ENCODE measurements around the gene PTER.

DNA sequence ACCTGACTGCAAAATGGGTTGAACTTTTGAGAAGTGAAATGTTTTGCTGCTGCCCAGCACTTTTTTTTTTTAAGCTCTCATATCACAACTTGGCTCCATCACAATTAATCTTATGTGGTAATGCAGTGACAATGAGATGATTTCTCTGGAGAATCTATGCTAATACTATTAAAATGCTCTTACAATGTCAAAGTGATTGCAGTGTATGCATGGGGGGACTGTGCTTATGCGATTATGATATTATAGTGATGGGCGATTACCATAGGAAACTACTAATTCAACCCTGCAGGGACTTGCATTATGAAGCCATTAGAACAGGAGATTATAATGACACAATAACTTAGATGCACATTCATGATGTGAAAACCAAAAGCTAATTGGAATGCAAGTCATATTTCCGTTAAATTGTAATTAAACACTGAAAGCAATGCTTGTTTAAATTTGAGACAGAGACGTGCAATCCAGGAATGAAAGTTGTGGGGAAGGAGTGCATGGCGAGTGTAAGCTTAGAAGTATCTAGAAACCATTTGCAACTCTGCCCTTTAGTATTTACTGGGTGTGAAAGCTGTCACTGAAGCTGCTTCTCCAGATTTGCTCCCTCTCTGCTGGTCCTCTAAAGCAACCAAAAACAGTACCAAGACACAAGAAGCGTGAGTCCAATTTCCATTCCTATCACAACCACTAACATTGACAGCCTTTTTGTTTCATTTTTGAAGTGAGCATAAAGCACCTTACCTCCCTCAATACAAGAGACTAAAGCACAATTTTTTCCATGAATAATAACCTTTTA, 21.6 kb downstream of the PTER start:
- no peak for TF ChIP-seq RAD21 (conservative IDR thresholded peaks at IDR 0.05 in 1 of 2, IDR thresholded peaks at IDR 0.05 in 1 of 2)
- TF ChIP-seq, protein P1, sequence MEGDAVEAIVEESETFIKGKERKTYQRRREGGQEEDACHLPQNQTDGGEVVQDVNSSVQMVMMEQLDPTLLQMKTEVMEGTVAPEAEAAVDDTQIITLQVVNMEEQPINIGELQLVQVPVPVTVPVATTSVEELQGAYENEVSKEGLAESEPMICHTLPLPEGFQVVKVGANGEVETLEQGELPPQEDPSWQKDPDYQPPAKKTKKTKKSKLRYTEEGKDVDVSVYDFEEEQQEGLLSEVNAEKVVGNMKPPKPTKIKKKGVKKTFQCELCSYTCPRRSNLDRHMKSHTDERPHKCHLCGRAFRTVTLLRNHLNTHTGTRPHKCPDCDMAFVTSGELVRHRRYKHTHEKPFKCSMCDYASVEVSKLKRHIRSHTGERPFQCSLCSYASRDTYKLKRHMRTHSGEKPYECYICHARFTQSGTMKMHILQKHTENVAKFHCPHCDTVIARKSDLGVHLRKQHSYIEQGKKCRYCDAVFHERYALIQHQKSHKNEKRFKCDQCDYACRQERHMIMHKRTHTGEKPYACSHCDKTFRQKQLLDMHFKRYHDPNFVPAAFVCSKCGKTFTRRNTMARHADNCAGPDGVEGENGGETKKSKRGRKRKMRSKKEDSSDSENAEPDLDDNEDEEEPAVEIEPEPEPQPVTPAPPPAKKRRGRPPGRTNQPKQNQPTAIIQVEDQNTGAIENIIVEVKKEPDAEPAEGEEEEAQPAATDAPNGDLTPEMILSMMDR (IDR thresholded peaks at IDR 0.05) = no peak
- no peak for TF ChIP-seq EP300 (IDR thresholded peaks at IDR 0.05)
- no peak for TF ChIP-seq POLR2A (IDR thresholded peaks at IDR 0.05; ENCODE audit: low read length)
- TF ChIP-seq HEYL (CRISPR knock-in tag; IDR thresholded peaks at IDR 0.05) = no peak
- no peak for TF ChIP-seq ZSCAN20 (CRISPR knock-in tag; IDR thresholded peaks at IDR 0.05)
- TF ChIP-seq, protein P2, sequence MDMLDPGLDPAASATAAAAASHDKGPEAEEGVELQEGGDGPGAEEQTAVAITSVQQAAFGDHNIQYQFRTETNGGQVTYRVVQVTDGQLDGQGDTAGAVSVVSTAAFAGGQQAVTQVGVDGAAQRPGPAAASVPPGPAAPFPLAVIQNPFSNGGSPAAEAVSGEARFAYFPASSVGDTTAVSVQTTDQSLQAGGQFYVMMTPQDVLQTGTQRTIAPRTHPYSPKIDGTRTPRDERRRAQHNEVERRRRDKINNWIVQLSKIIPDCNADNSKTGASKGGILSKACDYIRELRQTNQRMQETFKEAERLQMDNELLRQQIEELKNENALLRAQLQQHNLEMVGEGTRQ (IDR thresholded peaks at IDR 0.05) = no peak
- TF ChIP-seq RFX5 (IDR thresholded peaks at IDR 0.05) = no peak
- no peak for TF ChIP-seq CEBPB (IDR thresholded peaks at IDR 0.05)
- TF ChIP-seq, protein P3, sequence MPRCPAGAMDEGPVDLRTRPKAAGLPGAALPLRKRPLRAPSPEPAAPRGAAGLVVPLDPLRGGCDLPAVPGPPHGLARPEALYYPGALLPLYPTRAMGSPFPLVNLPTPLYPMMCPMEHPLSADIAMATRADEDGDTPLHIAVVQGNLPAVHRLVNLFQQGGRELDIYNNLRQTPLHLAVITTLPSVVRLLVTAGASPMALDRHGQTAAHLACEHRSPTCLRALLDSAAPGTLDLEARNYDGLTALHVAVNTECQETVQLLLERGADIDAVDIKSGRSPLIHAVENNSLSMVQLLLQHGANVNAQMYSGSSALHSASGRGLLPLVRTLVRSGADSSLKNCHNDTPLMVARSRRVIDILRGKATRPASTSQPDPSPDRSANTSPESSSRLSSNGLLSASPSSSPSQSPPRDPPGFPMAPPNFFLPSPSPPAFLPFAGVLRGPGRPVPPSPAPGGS (IDR thresholded peaks at IDR 0.05) = no peak
- TF ChIP-seq HDAC2 (IDR thresholded peaks at IDR 0.05) = no peak
- no peak for TF ChIP-seq CBX8 (IDR thresholded peaks at IDR 0.05)
- TF ChIP-seq ZFP36 (IDR thresholded peaks at IDR 0.05; ENCODE audit: borderline replicate concordance, partially characterized antibody) = no peak

All from A549 (cell line).